CD4-positive, alpha-beta T cell treated with Interleukin-4 for 1 hour (primary cell): ENCODE data around the gene TRMU.

Experiments
- DNase-seq, 2 donors: peaks; one replicate each; pipeline ENCODE4 v3.0.0-alpha.2; 2020 to 2022

TRMU gene

GRCh38 chr22:46338636-46339035, 3.1 kb downstream of the TRMU start:
- no peak for DNase-seq

- DNase-seq, result no peak
Observed at GRCh38 chr22:46339956-46340355, 4.4 kb downstream of the TRMU start.

GRCh38 chr22:46340676-46341075, 5.2 kb downstream of the TRMU start:
- no peak for DNase-seq

GRCh38 chr22:46346680-46347405, 11.3 kb downstream of the TRMU start:
- DNase-seq, result no peak

- no peak for DNase-seq
Observed at GRCh38 chr22:46347646-46348045, 12.1 kb downstream of the TRMU start.

GRCh38 chr22:46348099-46348695, 12.7 kb downstream of the TRMU start:
- no peak for DNase-seq

GRCh38 chr22:46349238-46349637, 13.7 kb downstream of the TRMU start:
- no peak for DNase-seq

GRCh38 chr22:46349681-46350080, 14.2 kb downstream of the TRMU start:
- DNase-seq, result no peak

GRCh38 chr22:46350121-46350520, 14.6 kb downstream of the TRMU start:
- DNase-seq, result no peak

- no peak for DNase-seq
Observed at GRCh38 chr22:46350646-46351045, 15.1 kb downstream of the TRMU start.

- DNase-seq, result no peak
Observed at GRCh38 chr22:46351131-46351735, 15.7 kb downstream of the TRMU start.

- no peak for DNase-seq
Observed at GRCh38 chr22:46351767-46352166, 16.3 kb downstream of the TRMU start.

GRCh38 chr22:46352276-46352675, 16.8 kb downstream of the TRMU start:
- DNase-seq, result no peak

- no peak for DNase-seq
Observed at GRCh38 chr22:46352691-46353386, 17.3 kb downstream of the TRMU start.

- DNase-seq, result no peak
Observed at GRCh38 chr22:46353483-46354105, 18.1 kb downstream of the TRMU start.

- no peak for DNase-seq
Observed at GRCh38 chr22:46354176-46354992, 18.9 kb downstream of the TRMU start.

GRCh38 chr22:46354993-46355305, 19.4 kb downstream of the TRMU start:
- DNase-seq, result no peak

GRCh38 chr22:46355369-46355995, 20.0 kb downstream of the TRMU start:
- peak; percentile 49 to 55 for DNase-seq

- no peak for DNase-seq
Observed at GRCh38 chr22:46355996-46356471, 20.5 kb downstream of the TRMU start.

- no peak for DNase-seq
Observed at GRCh38 chr22:46356496-46357480, 21.3 kb downstream of the TRMU start.
